ENCODE measurements around the gene CFAP97D1.

Gene CFAP97D1

GRCh38 chr17:43767053-43767712 lies 13.1 kb upstream of the CFAP97D1 start:
- in situ Hi-C loops (cut with MboI; ENCODE audit: low sequenced_read_pairs), result loop anchor here (10.0 kb wide), 1 partner anchor 192 kb away; no protein-coding TSS in a partner anchor

- in situ Hi-C loops (cut with MboI; ENCODE audit: low sequenced_read_pairs), result loop anchor here (10.0 kb wide), 1 partner anchor 193 kb away; no protein-coding TSS in a partner anchor
Measured at GRCh38 chr17:43767713-43768059, 12.5 kb upstream of the CFAP97D1 start.

- in situ Hi-C loops (cut with MboI; ENCODE audit: low sequenced_read_pairs), result loop anchor here (10.0 kb wide), 1 partner anchor 194 kb away; no protein-coding TSS in a partner anchor
Measured at GRCh38 chr17:43768382-43768781, 11.9 kb upstream of the CFAP97D1 start.

- in situ Hi-C loops (cut with MboI; ENCODE audit: low sequenced_read_pairs), result loop anchor here (10.0 kb wide), 1 partner anchor 194 kb away; no protein-coding TSS in a partner anchor
Measured at GRCh38 chr17:43768943-43769342, 11.3 kb upstream of the CFAP97D1 start.

- in situ Hi-C loops (cut with MboI; ENCODE audit: low sequenced_read_pairs), result loop anchor here (10.0 kb wide), 1 partner anchor 195 kb away; no protein-coding TSS in a partner anchor
Measured at GRCh38 chr17:43769426-43769825, 10.8 kb upstream of the CFAP97D1 start.

- in situ Hi-C loops (cut with MboI; ENCODE audit: low sequenced_read_pairs), result loop anchor here (10.0 kb wide), 1 partner anchor 195 kb away; no protein-coding TSS in a partner anchor
Measured at GRCh38 chr17:43769859-43770258, 10.4 kb upstream of the CFAP97D1 start.

GRCh38 chr17:43770957-43771356 lies 9.3 kb upstream of the CFAP97D1 start:
- in situ Hi-C loops (cut with MboI; ENCODE audit: low sequenced_read_pairs), result no loop called here

GRCh38 chr17:43771463-43771862 lies 8.8 kb upstream of the CFAP97D1 start:
- in situ Hi-C loops (cut with MboI; ENCODE audit: low sequenced_read_pairs), result no loop called here

- in situ Hi-C loops (cut with MboI; ENCODE audit: low sequenced_read_pairs), result no loop called here
Measured at GRCh38 chr17:43772877-43773648, 7.2 kb upstream of the CFAP97D1 start.

- in situ Hi-C loops (cut with MboI; ENCODE audit: low sequenced_read_pairs), result no loop called here
Measured at GRCh38 chr17:43774304-43775250, 5.7 kb upstream of the CFAP97D1 start.

GRCh38 chr17:43778337-43779144 lies 1.7 kb upstream of the CFAP97D1 start, which contains the start of gene DUSP3:
Gene DUSP3, minus strand, starts transcription at chr17:43778977. Its CDS starts 53 bp downstream, at chr17:43778924.
- in situ Hi-C loops (cut with MboI; ENCODE audit: low sequenced_read_pairs), result no loop called here

- in situ Hi-C loops (cut with MboI; ENCODE audit: low sequenced_read_pairs), result no loop called here
Measured at GRCh38 chr17:43779145-43780125, 800 bp upstream of the CFAP97D1 start.

- in situ Hi-C loops (cut with MboI; ENCODE audit: low sequenced_read_pairs), result no loop called here
Measured at GRCh38 chr17:43782913-43783680, 2.9 kb downstream of the CFAP97D1 start.

GRCh38 chr17:43784068-43784467 lies 3.8 kb downstream of the CFAP97D1 start:
- in situ Hi-C loops (cut with MboI; ENCODE audit: low sequenced_read_pairs), result no loop called here

- in situ Hi-C loops (cut with MboI; ENCODE audit: low sequenced_read_pairs), result no loop called here
Measured at GRCh38 chr17:43784628-43785101, 4.4 kb downstream of the CFAP97D1 start.

GRCh38 chr17:43787728-43788127 lies 7.5 kb downstream of the CFAP97D1 start:
- in situ Hi-C loops (cut with MboI; ENCODE audit: low sequenced_read_pairs), result no loop called here

- in situ Hi-C loops (cut with MboI; ENCODE audit: low sequenced_read_pairs), result no loop called here
Measured at GRCh38 chr17:43788540-43788939, 8.3 kb downstream of the CFAP97D1 start.

- in situ Hi-C loops (cut with MboI; ENCODE audit: low sequenced_read_pairs), result no loop called here
Measured at GRCh38 chr17:43789482-43789881, 9.2 kb downstream of the CFAP97D1 start.
